Testis (tissue), 3 donors: ENCODE results near the gene FOXD2. TPM values are rescaled to one million over a fixed set of nuclear protein-coding genes. Genes with fewer than 3 reads are reported as not detected.

Experiments used
- DNase-seq: peaks from one replicate; pipeline ENCODE4 v3.0.0-alpha.2; 2019
- H3K27ac ChIP-seq, 2 donors: fragments of 200-600 bp; sonication (generic); one replicate each; pipeline ENCODE4 v1.5.1; 2019
- H3K27me3 ChIP-seq: fragments of 200-600 bp; sonication (generic); one replicate; pipeline ENCODE4 v1.5.1; 2019
- H3K36me3 ChIP-seq: fragments of 200-600 bp; sonication (generic); one replicate; pipeline ENCODE4 v1.5.1; 2017; ENCODE audit warnings: low read depth; ENCODE audit errors: missing control alignments
- H3K4me1 ChIP-seq: fragments of 200-600 bp; sonication (generic); one replicate; pipeline ENCODE4 v1.5.1; 2019
- H3K4me3 ChIP-seq, 2 donors: fragments of 200-600 bp; sonication (generic); one replicate each; pipeline ENCODE4 v1.5.1; 2017 to 2019
- H3K9me3 ChIP-seq: fragments of 200-600 bp; sonication (generic); one replicate; pipeline ENCODE4 v1.5.1; 2017
- POLR2A ChIP-seq: fragments of 450-650 bp; IDR thresholded peaks from one replicate; pipeline ENCODE4 v1.6.1; 2017; ENCODE audit warnings: antibody characterized with exemption, mild to moderate bottlenecking, moderate library complexity
- WGBS, 2 donors: methylation state at CpG; one replicate each; pipeline ENCODE4 v1.1.5; 2018; 5-methylcytosine and 5-hydroxymethylcytosine counted together
- intact Hi-C: fragments of 100-400 bp; cut with DNase I; formaldehyde crosslinking; loops from one replicate; pipeline ENCODE4 v1.15.1; 2023; ENCODE audit warnings: low total_unique reads
- polyA plus RNA-seq: library from polyadenylated mRNA; stranded (reverse); fragments of 350-450 nt; fragmentation: Illumina TruSeq; extraction: RNeasy Lipid Tissue Mini Kit (QIAGEN cat#74804); gene quantifications from one replicate; pipeline ENCODE4 v1.2.3, GENCODE V29; 2014; ENCODE audit warnings: low read depth, low replicate concordance; ENCODE audit not compliant: insufficient read depth
- total RNA-seq, 2 donors: library from RNA; depleted of rRNA; stranded (reverse); fragments of >200 nt; gene quantifications; one replicate each; pipeline ENCODE4 v1.2.3, GENCODE V29; 2016
- TF ChIP-seq, protein P1 (sequence below), 3 experiments: fragments of 450-650 bp in 2 of 3; fragments of 200-600 bp in 1 of 3; sonication (generic) in 1 of 3; IDR thresholded peaks; one replicate each; pipeline ENCODE4 v1.5.1; 2016 to 2019; ENCODE audit warnings: antibody characterized with exemption in 3 of 3, mild to moderate bottlenecking in 2 of 3, moderate library complexity in 1 of 3

Gene FOXD2
- total and polyA plus RNA-seq, 3 donors from 2014 or later: 0.26 to 1.3 (median 0.99) TPM

DNA sequence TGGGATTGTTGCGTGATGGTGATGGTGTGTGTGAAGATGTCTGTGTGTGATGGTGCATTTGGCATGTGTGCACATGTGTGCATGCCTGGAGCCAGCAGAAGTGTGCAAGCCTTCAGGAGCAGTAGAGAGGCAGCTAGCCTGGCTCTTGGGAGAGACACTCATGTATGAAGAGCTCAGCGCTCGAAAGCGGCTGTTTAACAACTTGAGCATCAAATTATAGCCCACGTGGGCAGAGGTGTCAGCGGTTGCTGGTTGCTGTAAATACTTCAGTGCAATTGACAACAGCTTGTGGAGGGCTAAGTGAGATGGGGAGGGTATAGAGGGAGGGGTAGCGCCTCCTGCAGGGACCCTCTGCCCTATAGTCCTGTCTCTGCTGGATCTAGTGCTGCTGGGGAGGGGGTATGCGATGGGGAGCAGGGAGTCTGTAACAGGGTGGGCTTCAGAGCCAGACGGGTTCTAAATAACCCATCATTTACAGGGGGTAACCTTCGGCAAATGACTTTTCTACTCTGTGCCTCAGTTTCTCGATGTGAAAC is 21.5 kb downstream of the FOXD2 start:
- WGBS, 2 donors: 43% methylated on average over 11 of the region's 11 CpGs

DNA sequence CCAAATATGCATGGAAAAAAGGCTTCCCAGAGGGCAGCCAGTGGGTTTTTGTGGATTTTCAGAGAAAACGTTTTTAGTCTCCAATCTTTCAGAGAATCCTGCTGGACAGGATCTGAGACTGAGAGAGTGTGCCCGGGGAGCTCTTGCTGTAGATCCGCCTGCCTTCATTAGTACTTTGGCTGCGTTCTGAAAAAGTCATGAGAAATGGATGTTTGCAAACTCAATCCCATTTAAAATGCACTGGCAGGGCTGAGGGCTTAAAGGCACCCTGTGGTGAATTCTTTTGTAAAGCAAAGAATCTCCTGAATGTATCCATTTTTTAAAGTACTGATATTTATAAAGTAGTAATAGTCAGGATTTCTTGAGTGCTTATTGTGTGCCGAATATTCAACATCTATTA is 22.2 kb downstream of the FOXD2 start:
- TF ChIP-seq, protein P1, sequence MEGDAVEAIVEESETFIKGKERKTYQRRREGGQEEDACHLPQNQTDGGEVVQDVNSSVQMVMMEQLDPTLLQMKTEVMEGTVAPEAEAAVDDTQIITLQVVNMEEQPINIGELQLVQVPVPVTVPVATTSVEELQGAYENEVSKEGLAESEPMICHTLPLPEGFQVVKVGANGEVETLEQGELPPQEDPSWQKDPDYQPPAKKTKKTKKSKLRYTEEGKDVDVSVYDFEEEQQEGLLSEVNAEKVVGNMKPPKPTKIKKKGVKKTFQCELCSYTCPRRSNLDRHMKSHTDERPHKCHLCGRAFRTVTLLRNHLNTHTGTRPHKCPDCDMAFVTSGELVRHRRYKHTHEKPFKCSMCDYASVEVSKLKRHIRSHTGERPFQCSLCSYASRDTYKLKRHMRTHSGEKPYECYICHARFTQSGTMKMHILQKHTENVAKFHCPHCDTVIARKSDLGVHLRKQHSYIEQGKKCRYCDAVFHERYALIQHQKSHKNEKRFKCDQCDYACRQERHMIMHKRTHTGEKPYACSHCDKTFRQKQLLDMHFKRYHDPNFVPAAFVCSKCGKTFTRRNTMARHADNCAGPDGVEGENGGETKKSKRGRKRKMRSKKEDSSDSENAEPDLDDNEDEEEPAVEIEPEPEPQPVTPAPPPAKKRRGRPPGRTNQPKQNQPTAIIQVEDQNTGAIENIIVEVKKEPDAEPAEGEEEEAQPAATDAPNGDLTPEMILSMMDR (IDR thresholded peaks at IDR 0.05): no peak
- TF ChIP-seq POLR2A: no peak
- Histone ChIP-seq H3K4me3 (no peak overlapping the region), H3K36me3 (no peaks in the 10 kb centered on the region), H3K4me1 (no peaks in the 10 kb centered on the region), H3K9me3 (no peaks in the 10 kb centered on the region), H3K27ac (no peak overlapping the region), H3K27me3 (no peaks in the 10 kb centered on the region)
- 38 to 51% methylated on average over 5 of the region's 5 CpGs for WGBS, 2 donors
- DNase-seq: no peak
- intact Hi-C loops: no loop called here

More for the DNA sequence above, 21.5 kb downstream of the FOXD2 start:
- Histone ChIP-seq H3K27ac (no peak overlapping the region), H3K36me3 (no peaks in the 10 kb centered on the region), H3K9me3 (no peaks in the 10 kb centered on the region), H3K27me3 (no peaks in the 10 kb centered on the region), H3K4me1 (no peaks in the 10 kb centered on the region), H3K4me3 (no peak overlapping the region)
- intact Hi-C loops: no loop called here
- no peak for DNase-seq
- TF ChIP-seq POLR2A: no peak
- TF ChIP-seq, protein P1 (IDR thresholded peaks at IDR 0.05): no peak

DNA sequence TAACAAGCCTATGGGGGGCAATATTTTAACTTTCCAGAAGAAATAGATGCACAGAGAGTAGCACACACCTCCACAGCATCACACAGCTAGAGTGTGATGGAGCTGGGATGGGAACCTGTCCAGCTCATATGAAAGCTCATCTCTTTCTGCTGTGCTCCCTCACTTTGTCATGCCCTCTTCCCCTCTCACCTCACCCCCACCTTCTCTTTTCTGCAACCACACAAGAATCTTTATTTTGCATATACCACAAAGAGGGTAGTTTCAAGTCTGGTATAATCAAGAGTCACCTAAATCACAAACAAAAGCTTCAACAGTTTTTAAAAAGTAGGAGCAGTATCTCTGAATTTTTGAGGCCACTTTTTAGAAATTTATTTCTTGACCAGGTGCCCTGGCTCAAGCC is 22.6 kb downstream of the FOXD2 start:
- Histone ChIP-seq H3K4me1 (no peaks in the 10 kb centered on the region), H3K27ac (no peak overlapping the region), H3K27me3 (no peaks in the 10 kb centered on the region), H3K36me3 (no peaks in the 10 kb centered on the region), H3K4me3 (no peak overlapping the region), H3K9me3 (no peaks in the 10 kb centered on the region)
- no peak for TF ChIP-seq POLR2A
- TF ChIP-seq, protein P1 (IDR thresholded peaks at IDR 0.05): no peak
- intact Hi-C loops: no loop called here
- no peak for DNase-seq

DNA sequence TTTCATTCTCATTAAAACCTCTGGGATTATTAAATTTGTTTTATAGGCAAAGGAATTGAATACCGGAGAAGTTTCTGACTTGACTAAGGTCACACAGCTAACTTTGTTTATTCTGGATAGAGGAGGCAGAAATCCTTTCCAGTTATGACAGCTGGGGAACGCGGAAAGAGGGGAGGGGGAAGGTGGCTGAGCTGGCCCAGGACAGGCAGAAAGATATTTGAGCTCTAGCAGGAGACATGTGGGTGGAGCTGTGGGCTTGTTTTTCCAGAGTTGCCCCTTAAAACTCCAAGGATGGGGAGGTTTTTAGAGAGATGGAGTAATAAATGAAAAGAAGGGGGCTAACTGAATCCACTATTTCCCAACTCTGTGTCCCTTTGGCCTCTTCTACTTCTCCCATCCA is 27.8 kb downstream of the FOXD2 start:
- 52 to 57% methylated on average over 3 of the region's 3 CpGs for WGBS, 2 donors
- intact Hi-C loops: no loop called here
- Histone ChIP-seq H3K9me3 (no peaks in the 10 kb centered on the region), H3K27ac (no peak overlapping the region), H3K4me1 (no peaks in the 10 kb centered on the region), H3K36me3 (no peaks in the 10 kb centered on the region), H3K27me3 (no peaks in the 10 kb centered on the region), H3K4me3 (no peak overlapping the region)
- TF ChIP-seq, protein P1 (IDR thresholded peaks at IDR 0.05): no peak
- no peak for TF ChIP-seq POLR2A
- DNase-seq: no peak

DNA sequence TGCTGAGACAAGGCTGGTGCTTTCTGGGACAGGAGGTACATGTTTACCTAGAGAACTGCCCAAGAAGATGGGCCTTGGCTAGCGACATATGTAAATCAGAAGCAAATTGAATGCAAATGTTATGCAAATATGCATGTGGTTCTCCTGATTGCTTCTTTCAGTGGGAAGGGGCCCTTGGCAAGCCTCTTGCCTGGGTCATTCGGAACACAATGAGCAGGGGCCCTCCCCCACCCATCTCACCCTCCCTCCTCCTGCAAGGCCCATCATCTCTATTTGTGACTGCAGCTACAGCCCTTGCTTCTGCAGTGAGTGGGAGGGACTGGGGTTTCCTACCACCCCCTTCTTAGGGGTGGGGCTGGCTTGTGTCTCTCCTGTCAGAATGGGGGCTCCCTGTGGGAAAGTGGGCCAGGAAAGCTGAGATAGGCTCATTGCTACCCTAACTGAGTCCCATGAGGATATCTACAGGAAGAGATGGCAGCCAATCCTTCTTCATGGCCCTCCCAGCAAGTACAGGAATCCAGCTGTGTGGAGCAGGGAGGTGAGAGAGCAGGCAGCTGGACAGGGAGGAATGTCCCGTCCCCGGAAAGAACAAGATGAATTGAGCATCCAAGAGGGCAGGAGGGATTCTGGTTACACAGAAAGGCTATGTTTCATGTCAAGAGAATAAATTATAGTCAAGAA is 31.0 kb downstream of the FOXD2 start:
- no peak for DNase-seq
- no peaks in the 10 kb centered on the region for H3K27me3 ChIP-seq
- TF ChIP-seq, protein P1 (IDR thresholded peaks at IDR 0.05): no peak
- no peak for TF ChIP-seq POLR2A
- intact Hi-C loops: no loop called here
- no peak overlapping the region for H3K4me3 ChIP-seq
- no peaks in the 10 kb centered on the region for H3K9me3 ChIP-seq
- H3K36me3 ChIP-seq: no peaks in the 10 kb centered on the region
- H3K4me1 ChIP-seq: no peaks in the 10 kb centered on the region
- H3K27ac ChIP-seq: no peak overlapping the region
- WGBS, 2 donors: 59 to 68% methylated on average over 3 to 4 of the region's 4 CpGs
